ENCODE results near the gene DMBT1. TPM values are rescaled to one million over a fixed set of nuclear protein-coding genes. Genes with fewer than 3 reads are reported as not detected.

DMBT1 gene
- total and polyA plus RNA-seq, 2 of the 4 experiments (the other 2 are of a cell fraction), result under 0.01 TPM; not detected in 1

GRCh38 chr10:122617476-122618270 is 57.1 kb downstream of the DMBT1 start:
- no peak overlapping the region for H3K9ac ChIP-seq (ENCODE audit: low read depth, low read length)
- TF ChIP-seq FOS (IDR thresholded peaks at IDR 0.05; ENCODE audit: low read depth, low read length) (no peak), RCOR1 (IDR thresholded peaks at IDR 0.05; ENCODE audit: insufficient replicate concordance, low read length) (no peak), CHD1 (IDR thresholded peaks at IDR 0.05; ENCODE audit: low read depth, low read length) (no peak)
- TF ChIP-seq, protein P1, sequence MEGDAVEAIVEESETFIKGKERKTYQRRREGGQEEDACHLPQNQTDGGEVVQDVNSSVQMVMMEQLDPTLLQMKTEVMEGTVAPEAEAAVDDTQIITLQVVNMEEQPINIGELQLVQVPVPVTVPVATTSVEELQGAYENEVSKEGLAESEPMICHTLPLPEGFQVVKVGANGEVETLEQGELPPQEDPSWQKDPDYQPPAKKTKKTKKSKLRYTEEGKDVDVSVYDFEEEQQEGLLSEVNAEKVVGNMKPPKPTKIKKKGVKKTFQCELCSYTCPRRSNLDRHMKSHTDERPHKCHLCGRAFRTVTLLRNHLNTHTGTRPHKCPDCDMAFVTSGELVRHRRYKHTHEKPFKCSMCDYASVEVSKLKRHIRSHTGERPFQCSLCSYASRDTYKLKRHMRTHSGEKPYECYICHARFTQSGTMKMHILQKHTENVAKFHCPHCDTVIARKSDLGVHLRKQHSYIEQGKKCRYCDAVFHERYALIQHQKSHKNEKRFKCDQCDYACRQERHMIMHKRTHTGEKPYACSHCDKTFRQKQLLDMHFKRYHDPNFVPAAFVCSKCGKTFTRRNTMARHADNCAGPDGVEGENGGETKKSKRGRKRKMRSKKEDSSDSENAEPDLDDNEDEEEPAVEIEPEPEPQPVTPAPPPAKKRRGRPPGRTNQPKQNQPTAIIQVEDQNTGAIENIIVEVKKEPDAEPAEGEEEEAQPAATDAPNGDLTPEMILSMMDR (conservative IDR thresholded peaks at IDR 0.05; ENCODE audit: low read depth, low read length), result no peak
- TF ChIP-seq, protein P2, sequence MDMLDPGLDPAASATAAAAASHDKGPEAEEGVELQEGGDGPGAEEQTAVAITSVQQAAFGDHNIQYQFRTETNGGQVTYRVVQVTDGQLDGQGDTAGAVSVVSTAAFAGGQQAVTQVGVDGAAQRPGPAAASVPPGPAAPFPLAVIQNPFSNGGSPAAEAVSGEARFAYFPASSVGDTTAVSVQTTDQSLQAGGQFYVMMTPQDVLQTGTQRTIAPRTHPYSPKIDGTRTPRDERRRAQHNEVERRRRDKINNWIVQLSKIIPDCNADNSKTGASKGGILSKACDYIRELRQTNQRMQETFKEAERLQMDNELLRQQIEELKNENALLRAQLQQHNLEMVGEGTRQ (IDR thresholded peaks at IDR 0.05; ENCODE audit: low read depth, low read length), result no peak
- H4K91ac ChIP-seq (ENCODE audit: insufficient read depth, low read depth, low read length), result no peak overlapping the region
- ChIA-PET POLR2A (ENCODE audit: unreplicated experiment) (no interaction called here), CTCF (no interaction called here)
- no peak overlapping the region for H2AK9ac ChIP-seq (replicated peaks; ENCODE audit: low read depth, low read length, poor library complexity)
- H4K20me1 ChIP-seq (ENCODE audit: insufficient read depth, low read length), result no peaks in the 10 kb centered on the region
- H3K14ac ChIP-seq (replicated peaks; ENCODE audit: low read depth, low read length), result no peak overlapping the region
- no peak overlapping the region for H2BK120ac ChIP-seq (ENCODE audit: low read depth, low read length)
- no peak overlapping the region for H2AK5ac ChIP-seq (ENCODE audit: low read depth, low read length)
- no peaks in the 10 kb centered on the region for H3K79me1 ChIP-seq (ENCODE audit: low read depth in 1 of 2, low read length in 2 of 2)
- no peak overlapping the region for H2BK15ac ChIP-seq (ENCODE audit: low read depth, low read length)
- no peaks in the 10 kb centered on the region for H3K4me1 ChIP-seq (ENCODE audit: control insufficient read depth, insufficient read depth, low read length)
- H3K27ac ChIP-seq (ENCODE audit: insufficient read depth, low read length), result no peak overlapping the region
- BruUV-seq (replicated peaks), result no TSS peak
- 42% methylated on average over 2 of the region's 10 CpGs; no CpG with 5 or more reads in 1 of the 2 experiments for WGBS, 2 experiments (ENCODE audit: extremely low coverage in 2 of 2, insufficient read length in 1 of 2)
- H3K27me3 ChIP-seq (ENCODE audit: control insufficient read depth, insufficient read depth, low read length), result no peaks in the 10 kb centered on the region
- no peaks in the 10 kb centered on the region for H3K9me3 ChIP-seq (ENCODE audit: control insufficient read depth, insufficient read depth, low read length)
- H3K36me3 ChIP-seq (ENCODE audit: control insufficient read depth, insufficient read depth, low read length), result no peaks in the 10 kb centered on the region
- no peak overlapping the region for H3K4me2 ChIP-seq (ENCODE audit: low read depth, low read length)
- no peak overlapping the region for H2BK20ac ChIP-seq (ENCODE audit: low read depth, low read length)
- H4K8ac ChIP-seq (ENCODE audit: low read depth in 2 of 2, low read length in 2 of 2), result no peak overlapping the region
- intact Hi-C loops (cut with micrococcal nuclease), result no loop called here
- H3K4me3 ChIP-seq (ENCODE audit: insufficient read depth, low read depth, low read length), result no peak overlapping the region
- dilution Hi-C loops (cut with HindIII; ENCODE audit: low sequenced_read_pairs, unreplicated experiment), result no loop called here
- no peak overlapping the region for H2AFZ ChIP-seq (replicated peaks; ENCODE audit: low read length, poor library complexity)
- no peak overlapping the region for H3K4ac ChIP-seq (ENCODE audit: low read depth, low read length)
- ATAC-seq (ENCODE audit: low read depth) (no peak), DNase-seq (no peak)
- in situ Hi-C loops (cut with MboI; ENCODE audit: low sequenced_read_pairs), result no loop called here
- H3K18ac ChIP-seq (ENCODE audit: low read depth, low read length), result no peak overlapping the region
- H3K23ac ChIP-seq (ENCODE audit: low read depth, low read length), result no peak overlapping the region
- H2BK5ac ChIP-seq (ENCODE audit: low read depth, low read length, poor library complexity, severe bottlenecking), result no peak overlapping the region
- no peak overlapping the region for H3K56ac ChIP-seq (ENCODE audit: extremely low read depth, insufficient read depth, low read length)
- H3K9me1 ChIP-seq (ENCODE audit: insufficient read depth, low read length), result no peaks in the 10 kb centered on the region
- H4K5ac ChIP-seq (ENCODE audit: low read depth, low read length), result no peak overlapping the region

All from IMR-90 (cell line).